Activated CD8-positive, alpha-beta memory T cell treated with anti-CD3 and anti-CD28 coated beads, Interleukin-2, amount 50 U/mL, for 1 hour (primary cell): ENCODE results near the gene ASPG.

Source experiments
- DNase-seq: peaks from one replicate; pipeline ENCODE4 v3.0.0-alpha.2; 2020; ENCODE audit errors: extremely low read depth

The ASPG gene

DNA sequence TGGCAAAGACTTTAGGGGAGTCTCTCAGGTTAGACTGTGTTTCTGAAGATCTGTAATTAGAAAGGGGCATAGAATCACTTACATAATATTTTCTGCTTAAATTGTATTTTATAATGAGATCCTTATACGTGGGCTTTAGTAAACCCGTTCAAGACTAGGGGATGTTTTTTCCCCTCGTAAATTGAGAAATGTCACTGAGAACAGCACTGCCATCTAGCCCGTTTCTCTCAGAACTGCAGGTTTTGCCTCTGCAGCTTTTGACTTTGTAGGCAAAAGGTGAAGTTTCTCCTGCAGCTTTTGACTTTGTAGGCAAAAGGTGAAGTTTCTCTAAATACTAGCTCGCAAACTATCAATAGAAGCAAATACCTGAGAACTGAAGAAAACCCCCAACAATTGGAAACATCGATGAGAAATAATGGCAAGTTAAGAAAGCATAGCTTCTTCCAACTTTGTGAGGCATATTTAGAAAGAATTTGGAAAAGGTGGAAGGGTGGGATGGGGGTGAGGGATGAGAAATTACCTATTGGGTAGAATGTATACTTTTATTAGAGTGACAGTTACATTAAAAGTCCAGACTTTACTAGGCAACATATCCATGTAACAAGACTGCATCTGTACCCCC lies 9.9 kb upstream of the ASPG start:
- DNase-seq: no peak

- no peak for DNase-seq
Measured at GRCh38 chr14:104076743-104077142, 8.8 kb upstream of the ASPG start.

- DNase-seq: peak; percentile 51
Measured at GRCh38 chr14:104078031-104078455, 7.5 kb upstream of the ASPG start.

DNA sequence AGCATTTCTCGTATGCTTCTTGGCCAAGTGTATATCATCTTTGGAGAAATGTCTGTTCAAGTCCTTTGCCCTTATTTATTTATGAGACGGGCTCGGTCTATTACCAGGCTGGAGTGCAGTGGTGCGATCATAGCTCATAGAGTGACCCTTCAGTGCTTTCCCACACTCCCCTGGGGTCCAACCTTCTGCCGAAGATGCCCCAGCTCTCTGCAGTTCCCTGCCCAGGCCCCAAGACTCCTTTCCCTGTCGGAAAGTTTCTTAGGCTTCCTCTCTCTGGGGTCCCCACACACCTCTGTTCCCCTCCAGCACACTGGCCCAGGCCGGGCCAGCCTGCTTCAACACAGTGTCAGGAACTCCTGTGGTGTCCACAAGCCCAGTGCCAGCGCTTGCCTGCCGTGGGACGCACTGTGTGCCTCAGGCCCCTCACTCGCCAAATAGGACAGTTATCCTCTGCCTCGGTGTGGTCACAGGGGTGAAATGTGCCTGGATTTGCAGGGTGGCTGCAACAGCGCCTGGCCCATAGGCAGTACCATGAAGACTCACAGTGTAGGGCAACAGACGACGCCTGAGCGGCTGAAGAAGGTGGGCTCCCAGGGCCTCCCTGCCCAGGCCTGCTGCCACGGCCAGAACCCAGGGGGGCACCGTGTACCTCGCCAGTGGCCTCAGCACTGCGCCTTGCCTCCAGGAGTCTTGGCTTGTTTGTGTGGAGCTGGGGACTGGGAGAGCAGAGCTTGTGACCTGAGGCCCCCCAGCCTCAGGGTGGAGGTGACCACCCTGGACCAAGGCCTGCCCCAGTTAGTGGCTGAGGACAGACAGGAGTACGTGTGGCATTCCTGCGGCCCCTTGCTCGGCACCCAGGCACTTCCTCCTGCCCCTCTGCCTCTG lies 4.9 kb upstream of the ASPG start:
- DNase-seq: no peak

- no peak for DNase-seq
Measured at GRCh38 chr14:104081261-104081835, 4.2 kb upstream of the ASPG start.

- no peak for DNase-seq
Measured at GRCh38 chr14:104081951-104082464, 3.5 kb upstream of the ASPG start.

- DNase-seq: no peak
Measured at GRCh38 chr14:104082807-104083206, 2.7 kb upstream of the ASPG start.

DNA sequence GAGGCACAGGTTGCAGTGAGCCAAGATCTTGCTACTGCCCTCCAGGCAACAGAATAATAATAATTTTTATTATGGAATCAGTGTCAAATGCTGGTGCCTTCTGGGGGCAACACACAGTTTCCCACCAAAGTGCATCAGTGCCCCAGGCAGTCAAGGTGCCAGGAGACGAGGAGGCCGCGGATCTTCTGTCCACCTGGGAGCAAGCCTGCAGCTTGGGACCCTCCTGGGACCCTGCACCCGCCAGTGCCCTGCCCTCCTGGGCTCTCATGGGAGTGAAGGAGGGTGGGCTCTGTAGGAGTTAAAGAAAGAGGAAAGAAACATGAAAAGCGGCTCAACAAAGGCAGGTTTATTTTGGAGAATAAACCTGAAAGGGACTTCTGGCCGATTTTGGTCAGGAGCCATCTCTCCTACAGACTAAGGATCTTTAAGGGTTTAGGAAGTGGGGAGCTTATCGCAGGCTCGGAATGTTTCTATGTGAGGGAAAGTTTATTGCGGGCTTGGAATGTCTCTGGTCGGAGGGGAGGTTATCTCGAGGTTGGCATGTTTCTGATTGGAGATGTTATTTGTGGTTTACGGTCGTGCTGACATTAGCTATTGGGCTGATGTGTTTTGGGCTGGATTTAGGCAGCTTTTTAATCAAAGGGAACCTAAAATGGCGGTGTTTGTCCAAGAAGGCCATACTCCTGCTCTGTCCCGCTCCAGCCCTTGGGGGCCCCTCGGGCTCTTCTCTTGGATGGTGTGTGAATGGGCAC lies 1.1 kb upstream of the ASPG start:
- DNase-seq: no peak

GRCh38 chr14:104085889-104086201 lies 345 bp downstream of the ASPG start:
- no peak for DNase-seq

GRCh38 chr14:104086210-104086660 lies 735 bp downstream of the ASPG start:
- no peak for DNase-seq

DNA sequence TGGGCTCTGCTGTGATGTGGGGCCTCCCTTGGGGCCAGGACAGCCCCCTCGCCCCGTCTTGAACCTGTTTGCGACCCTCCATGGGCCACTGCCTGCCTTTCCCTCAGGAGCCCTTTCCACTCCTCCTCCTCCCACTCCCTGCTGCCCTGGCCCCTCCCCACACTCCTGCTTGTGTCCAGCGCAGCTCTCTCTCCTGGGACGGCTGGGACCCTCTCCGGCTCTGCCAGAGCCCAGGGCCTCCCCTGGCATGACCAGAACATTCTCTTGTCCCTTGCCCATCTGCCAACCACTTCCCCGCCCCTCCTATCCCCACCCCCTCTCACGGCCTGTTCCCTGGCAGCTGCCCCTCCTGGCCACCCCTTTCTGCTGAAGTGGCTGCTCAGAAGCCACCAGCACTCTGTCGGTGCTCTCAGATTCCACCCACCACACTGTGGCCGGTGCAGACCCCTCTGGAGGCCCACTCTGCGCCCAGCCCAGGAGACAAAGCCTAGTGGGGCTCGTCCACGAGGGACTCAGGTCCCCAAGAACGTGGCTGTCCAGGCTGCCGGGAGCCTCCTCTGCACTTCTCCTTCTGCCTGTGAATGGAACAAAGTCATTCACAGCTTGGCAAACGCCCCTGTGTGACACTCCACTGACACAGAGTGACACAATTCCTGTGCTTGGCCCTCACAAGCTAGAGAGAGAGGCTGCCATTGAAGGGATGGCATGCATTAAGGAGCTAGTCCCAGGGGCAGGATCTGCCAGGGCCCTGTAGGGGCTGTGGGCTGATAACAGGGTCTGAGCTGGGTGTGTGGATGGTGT lies 1.4 kb downstream of the ASPG start:
- DNase-seq: no peak

- DNase-seq: no peak
Measured at GRCh38 chr14:104087505-104087904, 2.0 kb downstream of the ASPG start.

DNA sequence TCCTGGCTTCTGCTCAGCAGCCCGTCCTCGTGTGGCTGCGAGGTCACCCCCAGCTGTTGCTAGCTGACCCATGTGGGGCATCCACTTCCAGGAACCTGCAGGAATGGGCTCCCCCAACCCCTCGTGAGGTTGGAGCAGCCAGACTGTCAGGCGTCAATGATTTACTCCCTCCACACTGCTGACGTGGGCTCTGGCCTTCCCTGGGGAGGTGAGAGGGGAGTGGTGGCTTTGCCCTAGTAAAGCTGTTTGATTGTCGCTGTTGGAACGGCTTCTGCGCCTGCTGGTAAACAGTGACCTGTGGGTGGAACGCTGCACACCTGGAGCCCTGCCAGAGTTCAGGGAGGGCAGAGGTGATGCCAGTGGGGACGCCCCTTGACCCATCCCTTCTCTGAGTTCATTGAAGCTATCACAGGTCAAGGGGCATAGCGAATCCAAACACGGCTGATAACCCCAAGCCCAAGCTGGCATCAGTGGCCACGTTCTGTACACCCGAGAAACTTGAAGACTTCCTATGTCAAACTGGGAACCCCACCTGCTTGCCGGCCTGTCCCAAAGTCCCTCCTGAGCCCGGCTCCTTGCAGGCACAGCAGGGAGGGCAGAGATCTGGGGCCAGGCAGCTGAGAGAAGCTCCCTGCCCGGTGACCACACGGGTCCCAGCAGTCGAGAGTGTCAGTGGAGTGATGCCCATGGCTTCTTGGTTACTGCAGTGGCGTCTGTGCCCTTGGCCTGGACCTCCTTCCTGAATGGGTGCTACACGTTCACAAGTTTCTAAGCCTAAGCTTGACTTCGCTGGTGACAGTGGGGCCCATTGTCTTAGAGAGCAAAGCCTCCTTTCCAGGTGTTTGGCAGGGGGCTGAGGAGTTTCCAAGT lies 2.7 kb downstream of the ASPG start:
- no peak for DNase-seq

- DNase-seq: no peak
Measured at GRCh38 chr14:104090071-104090748, 4.7 kb downstream of the ASPG start.

DNA sequence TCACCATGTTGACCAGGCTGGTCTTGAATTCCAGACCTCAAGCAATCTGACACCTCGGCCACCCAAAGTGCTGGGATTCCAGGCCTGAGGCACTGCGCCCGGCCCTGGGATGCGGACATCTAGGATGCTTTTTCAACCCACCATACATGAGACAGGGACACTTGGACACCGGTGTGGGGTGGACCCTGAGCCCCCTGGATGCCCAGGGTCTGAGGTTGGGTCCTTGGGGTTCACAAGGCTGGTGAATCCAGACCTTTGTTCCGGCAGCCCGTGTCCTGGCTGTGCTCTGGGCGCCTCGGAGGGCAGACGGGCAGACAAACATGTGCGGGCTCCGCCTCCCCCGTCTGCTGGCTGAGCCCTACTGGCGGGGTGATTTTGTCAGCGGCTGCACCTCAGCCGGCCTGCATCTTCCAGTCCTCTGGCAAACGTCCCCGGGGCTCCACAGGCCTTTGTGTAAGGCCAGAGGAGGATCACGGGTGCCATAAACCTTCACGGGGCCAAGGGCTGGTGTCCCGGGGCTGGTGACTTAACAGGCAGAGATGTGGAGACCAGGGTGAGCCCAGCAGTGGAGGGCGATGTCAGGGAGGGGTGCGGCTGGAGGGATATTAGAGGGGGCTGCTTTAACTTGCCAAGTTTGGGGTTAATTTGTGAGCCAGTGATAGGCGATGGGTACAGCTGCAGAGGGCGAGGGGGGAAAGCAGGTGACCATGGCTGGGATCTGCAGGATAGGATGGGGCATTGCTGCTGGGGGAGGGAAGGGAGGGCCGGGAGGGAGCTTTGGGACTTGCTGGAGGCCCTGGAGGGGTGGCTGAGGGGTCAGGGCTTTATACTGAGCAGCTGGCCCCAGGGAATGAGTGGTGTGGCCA lies 5.8 kb downstream of the ASPG start:
- no peak for DNase-seq

DNA sequence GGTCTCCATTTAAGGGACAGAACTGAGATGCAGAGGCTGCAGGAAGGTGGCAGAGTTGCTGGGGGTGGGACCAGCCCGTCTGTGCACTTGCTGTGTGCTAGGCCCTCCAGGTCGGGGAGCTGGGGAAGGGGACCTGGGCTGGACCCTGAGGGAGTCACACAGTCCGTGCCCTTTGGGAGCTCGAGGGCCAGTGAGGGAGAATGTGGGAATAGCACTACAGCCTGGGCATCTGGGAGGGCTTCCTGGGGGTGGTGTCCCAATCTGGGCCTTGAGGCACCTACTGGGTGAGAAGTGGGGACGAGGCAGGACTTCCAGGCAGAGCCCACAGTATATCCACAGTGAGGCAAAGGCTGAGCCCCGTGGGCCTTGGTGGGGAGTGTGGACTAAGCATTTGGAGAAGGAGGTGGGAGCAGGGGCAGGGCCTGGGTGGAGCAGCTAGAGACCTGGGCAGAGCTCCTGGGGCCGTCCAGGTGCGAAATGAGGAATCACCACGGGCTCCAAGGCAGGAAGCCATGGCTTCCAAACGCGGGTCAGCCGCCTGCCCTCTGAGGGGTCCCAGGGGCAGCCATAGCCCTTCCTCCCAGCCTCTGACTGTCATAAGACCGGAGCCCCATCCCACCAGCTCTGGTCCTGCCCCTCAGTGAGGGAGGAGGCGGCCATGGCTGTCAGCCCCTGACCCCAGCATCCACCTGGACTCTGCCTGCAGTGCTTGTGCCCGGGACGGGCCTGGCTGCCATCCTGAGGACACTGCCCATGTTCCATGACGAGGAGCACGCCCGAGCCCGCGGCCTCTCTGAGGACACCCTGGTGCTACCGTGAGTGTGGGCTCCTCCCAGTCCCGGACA lies 6.6 kb downstream of the ASPG start:
- no peak for DNase-seq

GRCh38 chr14:104092931-104093365 lies 7.4 kb downstream of the ASPG start:
- no peak for DNase-seq
